ENCODE measurements around the gene ASTN1. TPM values are rescaled to one million over a fixed set of nuclear protein-coding genes. Genes with fewer than 3 reads are reported as not detected.

Gene ASTN1
- total RNA-seq, 1 donor: not detected

DNA sequence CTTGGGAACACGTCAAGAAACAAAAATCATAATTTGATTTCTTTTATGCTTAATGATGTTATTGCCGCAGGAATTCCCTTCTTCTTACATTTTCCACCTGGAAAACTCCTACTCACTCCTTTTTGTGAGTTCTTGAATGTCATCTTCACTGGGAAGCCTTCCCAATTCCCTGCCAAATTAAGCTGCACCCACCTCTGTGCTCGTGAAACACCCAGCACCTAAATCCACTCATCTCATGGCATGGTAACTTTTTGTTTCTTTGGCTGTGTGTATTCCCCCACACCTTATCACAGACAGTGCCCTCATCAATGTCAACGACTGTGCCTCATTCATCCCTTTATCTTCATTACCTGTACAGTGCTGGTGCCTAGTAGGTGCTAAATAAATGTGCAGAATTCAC, 45.6 kb downstream of the ASTN1 start:
- H2AFZ ChIP-seq (ENCODE audit: low read length): no peak overlapping the region
- no peak overlapping the region for H3K4me3 ChIP-seq (ENCODE audit: insufficient read depth, low read length)
- H3K36me3 ChIP-seq (ENCODE audit: insufficient read depth, low read length): no peaks in the 10 kb centered on the region
- no peak overlapping the region for H3K4me2 ChIP-seq (ENCODE audit: insufficient read depth, low read length)
- H3K27ac ChIP-seq (ENCODE audit: low read depth, low read length): no peak overlapping the region
- no peaks in the 10 kb centered on the region for H3K27me3 ChIP-seq (ENCODE audit: insufficient read depth, low read length)
- no peak for TF ChIP-seq CTCF (IDR thresholded peaks at IDR 0.05; ENCODE audit: extremely low read depth, low read depth, low read length)
- no peaks in the 10 kb centered on the region for H3K9me3 ChIP-seq (ENCODE audit: low read depth, low read length)
- no peaks in the 10 kb centered on the region for H4K20me1 ChIP-seq (ENCODE audit: insufficient read depth, low read length)
- H3K4me1 ChIP-seq (ENCODE audit: insufficient read depth, low read length): no peaks in the 10 kb centered on the region
- no peaks in the 10 kb centered on the region for H3K79me2 ChIP-seq (ENCODE audit: insufficient read depth, low read length)
- DNase-seq (ENCODE audit: insufficient read length, low spot score, missing footprints): no peak

DNA sequence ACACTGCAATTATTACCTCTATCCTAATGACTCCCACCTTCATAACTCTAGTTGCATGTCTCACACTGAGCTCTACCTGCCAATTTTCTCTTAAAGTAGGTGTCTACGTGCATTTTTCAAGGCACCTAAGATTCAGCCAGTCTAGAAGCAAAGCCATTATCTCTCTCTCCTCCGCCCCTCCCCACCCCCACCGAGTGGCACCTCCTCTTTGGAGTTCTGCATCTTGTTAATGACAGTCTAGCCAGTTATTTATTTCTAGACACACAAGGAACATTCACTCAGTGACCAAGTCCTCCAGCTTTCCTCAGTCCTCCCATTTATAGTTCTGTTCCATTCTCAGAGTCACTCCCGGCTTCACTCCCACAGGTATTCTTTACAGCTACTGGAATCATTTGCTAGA, 47.6 kb downstream of the ASTN1 start:
- DNase-seq (ENCODE audit: insufficient read length, low spot score, missing footprints): no peak
- Histone ChIP-seq H3K4me2 (ENCODE audit: insufficient read depth, low read length) (no peak overlapping the region), H2AFZ (ENCODE audit: low read length) (no peak overlapping the region), H3K9me3 (ENCODE audit: low read depth, low read length) (no peaks in the 10 kb centered on the region), H3K27ac (ENCODE audit: low read depth, low read length) (no peak overlapping the region), H3K27me3 (ENCODE audit: insufficient read depth, low read length) (no peaks in the 10 kb centered on the region), H3K36me3 (ENCODE audit: insufficient read depth, low read length) (no peaks in the 10 kb centered on the region), H3K79me2 (ENCODE audit: insufficient read depth, low read length) (no peaks in the 10 kb centered on the region), H4K20me1 (ENCODE audit: insufficient read depth, low read length) (no peaks in the 10 kb centered on the region), H3K4me1 (ENCODE audit: insufficient read depth, low read length) (no peaks in the 10 kb centered on the region), H3K4me3 (ENCODE audit: insufficient read depth, low read length) (no peak overlapping the region)
- no peak for TF ChIP-seq CTCF (IDR thresholded peaks at IDR 0.05; ENCODE audit: extremely low read depth, low read depth, low read length)

GRCh38 chr1:177106614-177107365, 57.7 kb downstream of the ASTN1 start:
- no peaks in the 10 kb centered on the region for H4K20me1 ChIP-seq (ENCODE audit: insufficient read depth, low read length)
- no peaks in the 10 kb centered on the region for H3K36me3 ChIP-seq (ENCODE audit: insufficient read depth, low read length)
- H3K4me2 ChIP-seq (ENCODE audit: insufficient read depth, low read length): no peak overlapping the region
- no peak for TF ChIP-seq CTCF (IDR thresholded peaks at IDR 0.05; ENCODE audit: extremely low read depth, low read depth, low read length)
- no peaks in the 10 kb centered on the region for H3K9me3 ChIP-seq (ENCODE audit: low read depth, low read length)
- no peaks in the 10 kb centered on the region for H3K79me2 ChIP-seq (ENCODE audit: insufficient read depth, low read length)
- no peak for DNase-seq (ENCODE audit: insufficient read length, low spot score, missing footprints)
- H3K4me3 ChIP-seq (ENCODE audit: insufficient read depth, low read length): no peak overlapping the region
- H3K4me1 ChIP-seq (ENCODE audit: insufficient read depth, low read length): no peaks in the 10 kb centered on the region
- no peaks in the 10 kb centered on the region for H3K27me3 ChIP-seq (ENCODE audit: insufficient read depth, low read length)
- H3K27ac ChIP-seq (ENCODE audit: low read depth, low read length): no peak overlapping the region
- H2AFZ ChIP-seq (ENCODE audit: low read length): no peak overlapping the region

DNA sequence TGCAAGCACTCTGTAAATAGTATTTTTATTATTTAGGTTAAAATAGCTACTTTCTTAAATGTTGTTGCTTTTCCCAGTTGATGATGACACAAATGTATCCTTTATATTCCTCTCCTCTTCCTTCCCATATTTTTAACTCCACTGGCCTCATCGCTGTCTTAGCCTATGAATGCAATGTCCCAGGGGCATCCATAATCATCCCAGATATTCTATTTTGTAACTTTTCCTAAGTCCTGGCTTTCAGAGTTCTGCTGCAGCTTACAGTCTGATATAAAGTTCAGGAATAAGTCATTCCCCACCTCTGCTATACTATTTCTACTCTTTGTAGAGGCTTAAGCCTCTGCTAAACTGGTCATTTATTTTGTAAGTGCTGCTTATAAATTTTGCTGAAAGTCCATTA, 58.3 kb downstream of the ASTN1 start:
- TF ChIP-seq CTCF (IDR thresholded peaks at IDR 0.05; ENCODE audit: extremely low read depth, low read depth, low read length): no peak
- Histone ChIP-seq H3K27me3 (ENCODE audit: insufficient read depth, low read length) (no peaks in the 10 kb centered on the region), H3K4me3 (ENCODE audit: insufficient read depth, low read length) (no peak overlapping the region), H3K9me3 (ENCODE audit: low read depth, low read length) (no peaks in the 10 kb centered on the region), H3K4me1 (ENCODE audit: insufficient read depth, low read length) (no peaks in the 10 kb centered on the region), H4K20me1 (ENCODE audit: insufficient read depth, low read length) (no peaks in the 10 kb centered on the region), H3K36me3 (ENCODE audit: insufficient read depth, low read length) (no peaks in the 10 kb centered on the region), H3K79me2 (ENCODE audit: insufficient read depth, low read length) (no peaks in the 10 kb centered on the region), H3K4me2 (ENCODE audit: insufficient read depth, low read length) (no peak overlapping the region), H3K27ac (ENCODE audit: low read depth, low read length) (no peak overlapping the region), H2AFZ (ENCODE audit: low read length) (no peak overlapping the region)
- DNase-seq (ENCODE audit: insufficient read length, low spot score, missing footprints): no peak

All from osteoblast (primary cell).